Hair follicular keratinocyte (primary cell): ENCODE measurements around the gene TNFAIP2. TPM values are rescaled to one million over a fixed set of nuclear protein-coding genes. Genes with fewer than 3 reads are reported as not detected.

ENCODE experiments used
- total RNA-seq: library from RNA; depleted of rRNA; stranded (reverse); fragments of >200 nt; gene quantifications from 2 replicates; pipeline ENCODE4 v1.2.3, GENCODE V29; 2015

Gene TNFAIP2, protein sequence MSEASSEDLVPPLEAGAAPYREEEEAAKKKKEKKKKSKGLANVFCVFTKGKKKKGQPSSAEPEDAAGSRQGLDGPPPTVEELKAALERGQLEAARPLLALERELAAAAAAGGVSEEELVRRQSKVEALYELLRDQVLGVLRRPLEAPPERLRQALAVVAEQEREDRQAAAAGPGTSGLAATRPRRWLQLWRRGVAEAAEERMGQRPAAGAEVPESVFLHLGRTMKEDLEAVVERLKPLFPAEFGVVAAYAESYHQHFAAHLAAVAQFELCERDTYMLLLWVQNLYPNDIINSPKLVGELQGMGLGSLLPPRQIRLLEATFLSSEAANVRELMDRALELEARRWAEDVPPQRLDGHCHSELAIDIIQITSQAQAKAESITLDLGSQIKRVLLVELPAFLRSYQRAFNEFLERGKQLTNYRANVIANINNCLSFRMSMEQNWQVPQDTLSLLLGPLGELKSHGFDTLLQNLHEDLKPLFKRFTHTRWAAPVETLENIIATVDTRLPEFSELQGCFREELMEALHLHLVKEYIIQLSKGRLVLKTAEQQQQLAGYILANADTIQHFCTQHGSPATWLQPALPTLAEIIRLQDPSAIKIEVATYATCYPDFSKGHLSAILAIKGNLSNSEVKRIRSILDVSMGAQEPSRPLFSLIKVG
- total RNA-seq: 1.2 and 3.3 TPM in 2 replicates

GRCh38 chr14:103122947-103123633, at the start of gene TNFAIP2:
TSS of gene TNFAIP2 (plus strand) at chr14:103123461. CDS start at chr14:103126458, 2,997 bp downstream.

DNA sequence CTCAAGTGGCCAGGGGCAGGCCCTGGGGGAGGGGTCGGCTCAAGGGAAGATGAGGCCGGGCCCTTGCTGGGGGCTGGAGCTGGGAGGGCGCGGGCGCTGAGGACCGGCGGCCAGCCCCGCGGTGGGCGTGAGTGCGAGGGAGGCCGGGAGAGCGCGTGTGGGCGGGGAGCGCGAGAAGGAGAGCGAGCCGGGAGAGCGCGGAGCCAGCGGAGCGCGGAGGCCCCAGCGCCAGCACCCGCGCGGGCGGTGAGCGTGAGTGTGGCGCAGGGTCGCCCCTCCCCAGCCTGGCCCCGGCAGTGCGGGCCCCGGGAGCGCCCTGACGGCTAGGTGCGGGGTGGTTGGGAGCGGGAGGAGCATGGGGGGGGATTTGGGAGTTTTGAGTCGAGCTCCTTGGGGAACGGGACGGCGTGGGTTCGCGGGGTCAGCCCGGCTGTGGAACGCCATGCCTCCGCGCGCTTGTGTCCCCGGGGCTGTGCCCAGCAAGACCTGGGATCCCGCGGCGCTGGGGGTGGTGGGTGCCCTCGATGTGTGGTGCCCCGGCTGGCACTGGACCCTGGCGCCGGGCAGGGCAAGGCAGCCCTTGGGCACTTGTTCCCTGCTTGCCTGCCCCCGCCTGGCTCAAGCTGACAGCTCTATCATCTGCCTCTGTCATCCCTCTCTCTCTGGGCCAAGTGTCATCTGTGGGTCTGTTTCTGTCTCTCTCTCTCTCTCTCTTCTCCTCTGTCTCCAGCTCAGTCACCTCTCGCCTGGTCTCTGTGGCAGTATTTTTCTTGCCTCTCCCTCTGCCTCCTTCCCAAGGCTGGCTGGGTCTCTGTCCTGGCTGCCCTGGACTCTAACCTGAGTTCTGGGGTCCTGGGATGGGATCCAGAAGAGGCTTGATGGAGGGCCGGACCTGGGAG, 39.0 kb upstream of the TNFAIP2 start, which contains the start of gene LBHD2:
Gene LBHD2 (plus strand): TSS at position 190 of the 899 bp plus-strand sequence. CDS start 1,803 bp downstream, outside the sequence.

DNA sequence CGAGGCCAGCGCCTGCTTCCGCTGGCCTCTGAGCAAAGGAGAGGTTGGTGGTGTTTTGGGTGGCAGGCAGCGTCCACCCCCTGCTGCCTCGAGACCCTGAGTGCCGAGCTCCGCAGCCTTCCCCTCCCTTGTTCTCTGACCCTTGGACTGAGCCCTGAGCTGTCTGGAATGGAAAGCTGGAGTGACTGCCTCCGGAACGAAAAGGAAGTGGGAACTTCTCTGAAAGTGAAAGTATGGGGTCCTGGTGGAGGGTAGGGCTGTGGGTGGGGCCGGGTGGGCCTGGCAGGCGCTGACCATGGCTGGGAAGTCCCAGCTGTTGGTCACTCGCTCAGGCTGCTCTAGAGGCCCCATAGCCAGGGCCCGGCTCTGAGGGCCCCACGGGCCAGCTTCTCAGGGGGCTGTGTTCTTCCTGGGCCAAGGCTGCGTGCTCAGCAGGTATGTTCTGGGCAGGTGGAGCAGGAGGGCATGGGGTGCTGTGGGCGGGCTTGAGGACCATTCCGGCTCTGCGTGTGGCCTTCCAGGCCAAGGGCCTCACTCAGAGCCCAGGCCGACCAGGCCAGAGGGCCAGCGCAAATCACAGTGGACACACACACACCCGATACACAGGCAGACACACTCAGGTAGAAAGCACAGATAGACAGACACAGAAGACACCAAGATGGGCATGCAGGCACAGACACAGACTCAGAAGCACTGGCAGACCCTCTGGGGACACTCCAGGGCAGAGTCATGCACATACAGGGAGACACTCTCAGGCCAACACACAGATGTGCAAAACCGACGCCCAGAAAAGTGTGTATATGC, 28.7 kb upstream of the TNFAIP2 start, which contains the start of gene EXOC3L4:
Gene EXOC3L4 (plus strand): TSS at position 320 of the 804 bp plus-strand sequence. CDS start 5,495 bp downstream, outside the sequence.

Other genes with a start within 250 kb of the TNFAIP2 start
- gene AMN, start 200.8 kb upstream of the TNFAIP2 start, total RNA-seq: 0.15 and 0.70 TPM in 2 replicates
- 38.6 and 53.4 TPM in 2 replicates for gene CDC42BPB, start 65.9 kb upstream of the TNFAIP2 start, total RNA-seq
- not detected in 2 replicates for gene LBHD2, start 39.3 kb upstream of the TNFAIP2 start, total RNA-seq
- gene EXOC3L4, start 28.7 kb upstream of the TNFAIP2 start, total RNA-seq: not detected in 2 replicates
- 102 and 163 TPM in 2 replicates for gene EIF5, start 210.8 kb downstream of the TNFAIP2 start, total RNA-seq